ENCODE measurements around the gene SLC5A5.
"Not testable (repeated sequence)": the region's sequence is repeated elsewhere in the genome, so short reads cannot be mapped to it uniquely, and the experiment has no call there.

SLC5A5 gene

GRCh38 chr19:17872251-17873001 lies 681 bp downstream of the SLC5A5 start:
- Mint-ChIP-seq H3K27ac (no peak overlapping the region), H3K4me3 (peak overlapping the region; percentile 57), H3K27me3 (peaks cover 65% of the 10 kb centered on the region), H3K9me3 (no peaks in the 10 kb centered on the region), H3K36me3 (ENCODE audit: low read depth) (no peaks in the 10 kb centered on the region), H3K4me1 (ENCODE audit: low read depth) (peaks cover 23% of the 10 kb centered on the region)
- intact Hi-C loops (cut with micrococcal nuclease), result loop anchor here (10.0 kb wide), 1 partner anchor 102 kb away; no protein-coding TSS in a partner anchor

GRCh38 chr19:17873786-17874757 lies 2.3 kb downstream of the SLC5A5 start:
- H3K27me3 Mint-ChIP-seq, result peaks cover 59% of the 10 kb centered on the region
- H3K27ac Mint-ChIP-seq, result no peak overlapping the region
- H3K36me3 Mint-ChIP-seq (ENCODE audit: low read depth), result no peaks in the 10 kb centered on the region
- H3K4me3 Mint-ChIP-seq, result peak overlapping the region; percentile 33
- intact Hi-C loops (cut with micrococcal nuclease), result loop anchor here (10.0 kb wide), 1 partner anchor 101 kb away; no protein-coding TSS in a partner anchor
- H3K4me1 Mint-ChIP-seq (ENCODE audit: low read depth), result peaks cover 23% of the 10 kb centered on the region
- no peaks in the 10 kb centered on the region for H3K9me3 Mint-ChIP-seq

DNA sequence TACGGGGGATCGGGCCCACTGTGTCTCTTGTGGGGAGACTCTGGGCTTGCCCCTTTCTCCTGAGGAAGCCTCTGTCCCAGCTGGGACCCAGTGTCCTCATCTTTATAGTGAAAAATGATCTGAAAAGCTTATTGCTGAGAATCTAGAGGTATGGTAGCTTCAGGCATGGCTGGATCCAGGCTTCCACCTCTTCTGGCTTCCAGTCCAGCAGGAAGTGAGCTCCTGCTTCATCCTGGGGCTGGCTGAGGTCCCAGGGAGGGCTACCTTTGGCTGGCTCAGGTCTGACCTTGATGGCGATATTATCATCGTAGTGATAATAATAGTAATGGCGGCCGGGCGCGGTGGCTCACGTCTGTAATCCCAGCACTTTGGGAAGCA lies 3.0 kb downstream of the SLC5A5 start:
- Mint-ChIP-seq H3K27me3 (peaks cover 62% of the 10 kb centered on the region), H3K27ac (no peak overlapping the region), H3K4me1 (ENCODE audit: low read depth) (peaks cover 23% of the 10 kb centered on the region), H3K36me3 (ENCODE audit: low read depth) (no peaks in the 10 kb centered on the region), H3K4me3 (no peak overlapping the region), H3K9me3 (no peaks in the 10 kb centered on the region)
- intact Hi-C loops (cut with micrococcal nuclease), result loop anchor here (10.0 kb wide), 1 partner anchor 100 kb away; no protein-coding TSS in a partner anchor

GRCh38 chr19:17877696-17878095 lies 6.0 kb downstream of the SLC5A5 start:
- no peaks in the 10 kb centered on the region for H3K36me3 Mint-ChIP-seq (ENCODE audit: low read depth)
- H3K4me3 Mint-ChIP-seq, result no peak overlapping the region
- no peak overlapping the region for H3K27ac Mint-ChIP-seq
- peaks cover 11% of the 10 kb centered on the region for H3K4me1 Mint-ChIP-seq (ENCODE audit: low read depth)
- intact Hi-C loops (cut with micrococcal nuclease), result loop anchor here (10.0 kb wide), 1 partner anchor 97 kb away; no protein-coding TSS in a partner anchor
- H3K27me3 Mint-ChIP-seq, result peaks cover 37% of the 10 kb centered on the region
- no peaks in the 10 kb centered on the region for H3K9me3 Mint-ChIP-seq

GRCh38 chr19:17879466-17879865 lies 7.7 kb downstream of the SLC5A5 start:
- Mint-ChIP-seq H3K9me3 (no peaks in the 10 kb centered on the region), H3K27me3 (peaks cover 20% of the 10 kb centered on the region), H3K4me1 (ENCODE audit: low read depth) (no peaks in the 10 kb centered on the region), H3K4me3 (no peak overlapping the region), H3K27ac (no peak overlapping the region), H3K36me3 (ENCODE audit: low read depth) (no peaks in the 10 kb centered on the region)
- intact Hi-C loops (cut with micrococcal nuclease), result loop anchor here (10.0 kb wide), 1 partner anchor 95 kb away; no protein-coding TSS in a partner anchor

GRCh38 chr19:17881701-17882100 lies 10.0 kb downstream of the SLC5A5 start:
- H3K27me3 Mint-ChIP-seq, result peaks cover 8% of the 10 kb centered on the region
- intact Hi-C loops (cut with micrococcal nuclease), result no loop called here
- H3K4me3 Mint-ChIP-seq, result no peak overlapping the region
- no peaks in the 10 kb centered on the region for H3K36me3 Mint-ChIP-seq (ENCODE audit: low read depth)
- no peaks in the 10 kb centered on the region for H3K4me1 Mint-ChIP-seq (ENCODE audit: low read depth)
- H3K27ac Mint-ChIP-seq, result no peak overlapping the region
- H3K9me3 Mint-ChIP-seq, result no peaks in the 10 kb centered on the region

- no peaks in the 10 kb centered on the region for H3K9me3 Mint-ChIP-seq
- H3K27ac Mint-ChIP-seq, result no peak overlapping the region
- peaks cover 7% of the 10 kb centered on the region for H3K27me3 Mint-ChIP-seq
- intact Hi-C loops (cut with micrococcal nuclease), result no loop called here
- H3K4me1 Mint-ChIP-seq (ENCODE audit: low read depth), result no peaks in the 10 kb centered on the region
- no peak overlapping the region for H3K4me3 Mint-ChIP-seq
- no peaks in the 10 kb centered on the region for H3K36me3 Mint-ChIP-seq (ENCODE audit: low read depth)
These were observed 12.1 kb downstream of the SLC5A5 start for GRCh38 chr19:17883627-17884410.

- Mint-ChIP-seq H3K4me1 (ENCODE audit: low read depth) (no peaks in the 10 kb centered on the region), H3K27me3 (peaks cover 5% of the 10 kb centered on the region), H3K27ac (no peak overlapping the region), H3K36me3 (ENCODE audit: low read depth) (no peaks in the 10 kb centered on the region), H3K4me3 (no peak overlapping the region), H3K9me3 (no peaks in the 10 kb centered on the region)
- intact Hi-C loops (cut with micrococcal nuclease), result no loop called here
These were observed 14.8 kb downstream of the SLC5A5 start for GRCh38 chr19:17886515-17886914.

GRCh38 chr19:17887221-17887620 lies 15.5 kb downstream of the SLC5A5 start:
- H3K4me3 Mint-ChIP-seq; H3K27me3 Mint-ChIP-seq; H3K27ac Mint-ChIP-seq; H3K4me1 Mint-ChIP-seq (ENCODE audit: low read depth); H3K9me3 Mint-ChIP-seq; intact Hi-C loops (cut with micrococcal nuclease); H3K36me3 Mint-ChIP-seq (ENCODE audit: low read depth): not testable (repeated sequence)

DNA sequence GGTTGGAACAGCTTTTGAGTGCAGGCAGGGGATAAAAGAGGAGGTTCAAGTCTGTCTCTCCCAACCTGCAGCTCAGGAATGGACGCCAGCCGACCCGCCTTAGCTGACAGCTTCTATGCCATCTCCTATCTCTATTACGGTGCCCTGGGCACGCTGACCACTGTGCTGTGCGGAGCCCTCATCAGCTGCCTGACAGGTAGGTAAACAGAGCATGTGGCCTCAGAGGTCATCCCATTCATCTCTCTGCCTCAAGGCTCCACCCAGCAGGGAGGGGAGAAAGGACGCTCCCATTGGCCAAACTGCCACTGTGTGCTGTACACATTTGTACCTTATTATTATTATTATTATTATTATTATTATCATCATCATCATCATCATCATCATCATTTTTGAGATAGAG lies 16.5 kb downstream of the SLC5A5 start:
- Mint-ChIP-seq H3K4me1 (ENCODE audit: low read depth) (no peaks in the 10 kb centered on the region), H3K36me3 (ENCODE audit: low read depth) (no peaks in the 10 kb centered on the region), H3K27ac (no peak overlapping the region), H3K4me3 (no peak overlapping the region), H3K9me3 (no peaks in the 10 kb centered on the region), H3K27me3 (peaks cover 5% of the 10 kb centered on the region)
- intact Hi-C loops (cut with micrococcal nuclease), result no loop called here

DNA sequence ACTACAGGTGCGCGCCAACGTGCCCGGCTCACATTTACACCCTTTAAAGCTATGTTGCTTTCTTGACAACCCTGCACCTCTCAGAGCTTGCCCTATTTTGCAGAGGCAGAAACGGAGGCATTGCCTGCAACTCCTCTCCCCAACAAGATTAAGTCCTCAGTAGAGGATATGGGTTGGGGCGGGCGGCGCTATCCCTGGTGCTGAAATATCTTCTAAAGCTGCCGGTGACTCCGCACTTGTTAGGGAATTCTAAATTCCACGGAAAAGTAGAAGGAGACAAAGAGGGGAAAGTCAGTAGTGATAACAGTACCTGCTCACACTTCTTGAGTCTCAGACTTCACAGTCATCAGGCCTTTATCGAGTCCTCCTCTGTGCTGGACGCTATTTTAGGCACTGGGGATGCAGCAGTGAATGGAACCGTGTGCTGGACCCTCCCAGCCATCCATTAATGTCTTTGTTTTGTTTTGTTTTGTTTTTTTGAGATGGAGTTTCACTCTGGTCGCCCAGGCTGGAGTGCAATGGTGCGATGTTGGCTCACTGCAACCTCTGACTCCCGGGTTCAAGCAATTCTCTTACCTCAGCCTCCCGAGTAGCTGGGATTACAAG lies 18.0 kb downstream of the SLC5A5 start:
- intact Hi-C loops (cut with micrococcal nuclease), result no loop called here

DNA sequence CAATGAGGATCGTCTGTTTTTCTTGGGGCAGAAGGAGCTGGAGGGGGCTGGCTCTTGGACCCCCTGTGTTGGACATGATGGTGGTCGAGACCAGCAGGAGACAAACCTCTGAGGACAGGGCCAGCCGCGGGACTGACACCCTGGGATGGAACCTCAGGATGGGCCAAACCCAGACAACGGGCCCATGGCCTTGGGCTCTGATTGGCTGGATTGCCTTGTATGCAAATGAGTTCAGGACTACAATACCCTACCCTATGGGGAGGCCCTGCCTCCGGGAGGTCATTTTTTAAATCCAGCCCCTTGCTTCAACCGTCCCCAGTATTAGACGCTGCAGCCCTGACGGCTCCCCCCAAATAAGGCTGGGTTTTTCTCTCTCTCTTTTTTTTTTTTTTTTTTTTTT lies 22.0 kb downstream of the SLC5A5 start:
- H3K4me3 Mint-ChIP-seq, result no peak overlapping the region
- H3K9me3 Mint-ChIP-seq, result no peaks in the 10 kb centered on the region

More for the DNA sequence above, 18.0 kb downstream of the SLC5A5 start:
- H3K4me3 Mint-ChIP-seq, result no peak overlapping the region
- peaks cover 5% of the 10 kb centered on the region for H3K27me3 Mint-ChIP-seq
- no peaks in the 10 kb centered on the region for H3K4me1 Mint-ChIP-seq (ENCODE audit: low read depth)
- no peak overlapping the region for H3K27ac Mint-ChIP-seq
- H3K9me3 Mint-ChIP-seq, result no peaks in the 10 kb centered on the region
- no peaks in the 10 kb centered on the region for H3K36me3 Mint-ChIP-seq (ENCODE audit: low read depth)

DNA sequence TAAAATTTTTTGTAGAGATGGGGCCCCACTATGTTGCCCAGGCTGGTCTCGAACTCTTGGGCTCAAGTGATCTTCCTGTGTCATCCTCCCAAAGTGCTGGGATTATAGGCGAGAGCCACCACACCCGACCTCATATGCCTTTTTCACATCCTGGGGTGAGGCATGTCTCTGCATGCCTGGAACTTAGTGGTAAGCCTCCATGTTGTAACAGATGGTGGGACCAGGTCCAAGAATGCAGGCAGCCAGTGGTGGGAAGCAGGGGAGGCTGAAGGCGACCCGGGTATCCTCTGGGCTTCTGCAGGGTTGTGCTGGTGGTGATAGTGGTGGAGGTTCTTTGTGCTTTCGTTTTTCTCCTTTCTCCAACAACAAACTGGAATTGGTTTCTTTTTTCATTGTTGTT lies 31.0 kb downstream of the SLC5A5 start:
- H3K9me3 Mint-ChIP-seq, result no peaks in the 10 kb centered on the region
- no peaks in the 10 kb centered on the region for H3K36me3 Mint-ChIP-seq (ENCODE audit: low read depth)
- H3K27ac Mint-ChIP-seq, result no peak overlapping the region
- intact Hi-C loops (cut with micrococcal nuclease), result no loop called here
- H3K4me3 Mint-ChIP-seq, result no peak overlapping the region
- H3K4me1 Mint-ChIP-seq (ENCODE audit: low read depth), result no peaks in the 10 kb centered on the region
- H3K27me3 Mint-ChIP-seq, result peaks cover 29% of the 10 kb centered on the region

More for the DNA sequence above, 22.0 kb downstream of the SLC5A5 start:
- Mint-ChIP-seq H3K4me1 (ENCODE audit: low read depth) (no peaks in the 10 kb centered on the region), H3K36me3 (ENCODE audit: low read depth) (no peaks in the 10 kb centered on the region), H3K27me3 (peaks cover 7% of the 10 kb centered on the region), H3K27ac (no peak overlapping the region)
- intact Hi-C loops (cut with micrococcal nuclease), result no loop called here

All from dendritic cell treated with granulocyte-macrophage colony-stimulating factor and Interleukin-4, amounts not matched to agents 40 ng/mL and 50 ng/mL, for 4 days (primary cell).